ENCODE measurements around the gene ZDHHC11B. TPM values are rescaled to one million over a fixed set of nuclear protein-coding genes. Genes with fewer than 3 reads are reported as not detected.
"Not testable (repeated sequence)": the region's sequence is repeated elsewhere in the genome, so short reads cannot be mapped to it uniquely, and the experiment has no call there.

Gene ZDHHC11B
- total RNA-seq, 1 donor from 2014 or later: 0.64 TPM

GRCh38 chr5:686172-686523 is 98.4 kb downstream of the ZDHHC11B start:
- DNase-seq (ENCODE audit: low spot score in 2 of 2); intact Hi-C loops (cut with DNase I); H3K27ac ChIP-seq: not testable (repeated sequence)

DNA sequence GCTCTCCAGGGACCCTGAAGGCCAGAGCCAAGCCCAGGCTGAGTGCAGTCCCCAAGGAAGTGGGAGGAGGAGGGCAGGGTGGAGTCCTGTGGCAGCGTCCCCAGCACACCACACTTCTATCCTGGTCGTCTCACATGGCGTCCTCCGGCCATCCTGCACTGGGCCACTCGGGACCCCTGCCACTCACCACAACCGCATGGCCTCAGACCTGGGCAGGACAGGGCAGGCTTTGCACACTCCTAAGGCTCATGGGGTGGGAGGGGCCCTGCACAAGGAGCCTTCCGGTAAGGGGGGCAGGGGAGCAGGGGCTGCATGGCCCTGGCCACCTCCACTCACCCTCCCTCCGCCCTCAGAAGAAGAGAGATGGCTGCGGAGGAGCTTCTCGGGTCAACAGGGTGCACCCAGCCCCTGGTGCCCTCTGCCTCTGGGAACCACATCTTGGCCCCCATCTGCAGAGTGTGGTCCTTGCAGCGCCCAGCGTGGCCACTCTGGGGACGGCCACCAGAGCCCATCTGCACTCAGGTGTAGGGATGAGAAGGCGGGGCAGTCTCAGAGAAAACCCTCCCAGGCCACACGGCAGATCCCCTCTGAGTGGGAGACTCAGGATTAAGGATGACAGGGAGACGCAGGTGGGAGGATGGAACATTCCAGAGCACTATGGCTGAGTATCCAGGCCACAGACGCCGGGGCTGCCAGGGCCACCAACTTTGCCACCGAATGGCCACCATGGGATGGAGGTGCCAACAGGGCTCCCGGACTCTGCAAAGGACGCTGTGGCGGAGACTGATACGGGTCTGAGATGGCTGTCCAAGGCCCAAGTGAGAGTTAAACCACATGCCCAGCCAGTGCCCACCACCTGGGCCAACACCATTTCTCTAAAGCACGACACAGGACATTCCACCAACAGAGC is 99.0 kb downstream of the ZDHHC11B start:
- TF ChIP-seq, protein P1, sequence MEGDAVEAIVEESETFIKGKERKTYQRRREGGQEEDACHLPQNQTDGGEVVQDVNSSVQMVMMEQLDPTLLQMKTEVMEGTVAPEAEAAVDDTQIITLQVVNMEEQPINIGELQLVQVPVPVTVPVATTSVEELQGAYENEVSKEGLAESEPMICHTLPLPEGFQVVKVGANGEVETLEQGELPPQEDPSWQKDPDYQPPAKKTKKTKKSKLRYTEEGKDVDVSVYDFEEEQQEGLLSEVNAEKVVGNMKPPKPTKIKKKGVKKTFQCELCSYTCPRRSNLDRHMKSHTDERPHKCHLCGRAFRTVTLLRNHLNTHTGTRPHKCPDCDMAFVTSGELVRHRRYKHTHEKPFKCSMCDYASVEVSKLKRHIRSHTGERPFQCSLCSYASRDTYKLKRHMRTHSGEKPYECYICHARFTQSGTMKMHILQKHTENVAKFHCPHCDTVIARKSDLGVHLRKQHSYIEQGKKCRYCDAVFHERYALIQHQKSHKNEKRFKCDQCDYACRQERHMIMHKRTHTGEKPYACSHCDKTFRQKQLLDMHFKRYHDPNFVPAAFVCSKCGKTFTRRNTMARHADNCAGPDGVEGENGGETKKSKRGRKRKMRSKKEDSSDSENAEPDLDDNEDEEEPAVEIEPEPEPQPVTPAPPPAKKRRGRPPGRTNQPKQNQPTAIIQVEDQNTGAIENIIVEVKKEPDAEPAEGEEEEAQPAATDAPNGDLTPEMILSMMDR (IDR thresholded peaks at IDR 0.05): no peak
- Histone ChIP-seq H3K27ac (no peak overlapping the region), H3K4me1 (no peaks in the 10 kb centered on the region), H3K9me3 (no peaks in the 10 kb centered on the region), H3K27me3 (no peaks in the 10 kb centered on the region), H3K4me3 (no peak overlapping the region), H3K36me3 (no peaks in the 10 kb centered on the region)
- intact Hi-C loops (cut with DNase I): no loop called here
- peak in 1 of 2 donors; percentile 58 for DNase-seq (ENCODE audit: low spot score in 2 of 2)

More at GRCh38 chr5:686172-686523, 98.4 kb downstream of the ZDHHC11B start:
- not testable (repeated sequence) for H3K4me3 ChIP-seq, H3K36me3 ChIP-seq, H3K4me1 ChIP-seq, H3K9me3 ChIP-seq, H3K27me3 ChIP-seq

- H3K27me3 ChIP-seq: no peaks in the 10 kb centered on the region
- TF ChIP-seq, protein P1 (IDR thresholded peaks at IDR 0.05): no peak
- H3K36me3 ChIP-seq: no peaks in the 10 kb centered on the region
- DNase-seq (ENCODE audit: low spot score in 2 of 2): no peak
- intact Hi-C loops (cut with DNase I): no loop called here
- no peaks in the 10 kb centered on the region for H3K4me1 ChIP-seq
- no peak overlapping the region for H3K27ac ChIP-seq
- no peaks in the 10 kb centered on the region for H3K9me3 ChIP-seq
- H3K4me3 ChIP-seq: no peak overlapping the region
Observed at GRCh38 chr5:684751-685216, 99.7 kb downstream of the ZDHHC11B start.

DNA sequence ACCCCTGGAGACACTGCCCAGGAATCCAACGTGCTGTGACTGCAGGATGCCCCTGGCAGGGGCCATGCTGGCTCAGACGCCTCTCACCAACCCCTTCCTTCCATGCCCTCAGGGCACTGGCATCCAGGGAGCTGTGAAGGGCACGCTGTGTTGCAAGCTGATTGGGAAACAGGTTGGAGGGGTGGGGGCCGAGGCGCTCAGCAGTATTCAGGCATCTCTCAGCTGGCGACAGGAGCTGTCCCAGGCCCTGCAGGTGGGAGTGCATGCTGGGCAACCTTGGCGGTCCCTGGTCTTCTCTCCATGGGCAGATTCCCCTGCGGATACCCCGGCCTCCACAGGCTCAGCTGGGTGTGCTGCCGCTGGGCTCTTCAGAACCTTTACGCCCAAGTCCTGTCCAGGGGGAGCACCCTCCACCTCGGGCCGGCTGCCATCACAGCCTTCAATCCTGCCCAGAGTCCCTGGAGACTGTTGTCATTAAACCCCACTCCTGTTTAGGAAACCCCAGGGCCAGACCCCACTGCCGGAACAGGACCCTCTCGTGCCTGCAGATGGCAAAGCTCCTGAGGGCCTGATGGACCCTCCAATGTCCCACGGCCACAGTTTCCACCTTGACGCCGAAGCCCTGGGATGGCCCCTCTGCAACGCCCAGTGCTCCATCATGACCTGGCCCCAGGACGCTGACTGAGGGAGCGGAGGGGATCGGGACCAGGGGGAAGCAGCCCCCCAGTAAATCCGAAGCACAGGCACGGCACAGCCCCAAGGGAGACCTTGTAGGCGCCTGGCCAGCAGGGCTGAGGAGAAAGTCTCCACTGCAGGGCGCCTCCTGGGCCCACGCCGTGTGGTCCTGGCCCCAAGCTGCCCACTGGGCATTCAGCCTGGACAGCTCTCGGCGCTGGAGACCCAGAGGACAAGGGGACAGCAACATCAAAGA is 100.7 kb downstream of the ZDHHC11B start:
- TF ChIP-seq, protein P1 (IDR thresholded peaks at IDR 0.05): no peak
- no peaks in the 10 kb centered on the region for H3K4me1 ChIP-seq
- H3K36me3 ChIP-seq: no peaks in the 10 kb centered on the region
- no peaks in the 10 kb centered on the region for H3K27me3 ChIP-seq
- H3K9me3 ChIP-seq: no peaks in the 10 kb centered on the region
- DNase-seq (ENCODE audit: low spot score in 2 of 2): peak in 1 of 2 donors; percentile 61
- intact Hi-C loops (cut with DNase I): no loop called here
- H3K27ac ChIP-seq: no peak overlapping the region
- no peak overlapping the region for H3K4me3 ChIP-seq

DNA sequence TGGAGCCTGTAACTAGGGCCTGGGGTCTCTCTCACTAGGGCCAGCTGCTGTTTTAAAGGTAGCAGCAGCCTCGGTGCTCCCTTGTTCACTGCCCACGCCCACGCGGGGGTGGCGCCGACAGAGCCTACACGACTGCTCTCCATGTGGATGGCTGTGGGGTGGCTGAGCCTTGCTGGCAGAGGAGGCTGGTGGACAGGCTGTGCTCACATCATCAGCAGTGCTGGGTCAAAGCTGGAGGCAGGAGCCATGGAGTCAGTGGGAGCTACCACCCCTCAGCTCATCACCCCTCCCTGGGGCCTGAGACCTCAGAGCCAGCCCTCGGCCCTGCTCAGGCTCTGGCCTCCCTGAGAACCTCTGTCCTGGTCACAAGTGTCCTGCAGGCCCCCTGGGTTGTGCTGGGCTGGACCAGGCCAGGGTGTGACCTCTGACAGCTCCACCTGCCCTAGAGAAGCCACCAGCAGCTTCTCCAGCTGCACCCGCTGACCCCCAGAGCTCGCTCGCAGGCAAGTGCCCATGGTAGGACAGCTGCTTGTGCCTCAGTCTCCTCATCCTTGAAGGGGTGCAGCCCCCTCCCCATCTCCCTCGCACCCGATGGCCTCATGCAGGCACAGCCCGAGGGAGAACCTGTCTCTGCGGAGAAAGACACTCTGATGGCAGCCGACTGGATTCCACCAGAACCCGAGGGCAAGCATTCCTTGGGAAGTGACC is 101.7 kb downstream of the ZDHHC11B start:
- intact Hi-C loops (cut with DNase I); H3K36me3 ChIP-seq; H3K27ac ChIP-seq; H3K27me3 ChIP-seq; H3K4me1 ChIP-seq; H3K4me3 ChIP-seq; H3K9me3 ChIP-seq: not testable (repeated sequence)
- peak in 1 of 2 donors; percentile 54 for DNase-seq (ENCODE audit: low spot score in 2 of 2)

DNA sequence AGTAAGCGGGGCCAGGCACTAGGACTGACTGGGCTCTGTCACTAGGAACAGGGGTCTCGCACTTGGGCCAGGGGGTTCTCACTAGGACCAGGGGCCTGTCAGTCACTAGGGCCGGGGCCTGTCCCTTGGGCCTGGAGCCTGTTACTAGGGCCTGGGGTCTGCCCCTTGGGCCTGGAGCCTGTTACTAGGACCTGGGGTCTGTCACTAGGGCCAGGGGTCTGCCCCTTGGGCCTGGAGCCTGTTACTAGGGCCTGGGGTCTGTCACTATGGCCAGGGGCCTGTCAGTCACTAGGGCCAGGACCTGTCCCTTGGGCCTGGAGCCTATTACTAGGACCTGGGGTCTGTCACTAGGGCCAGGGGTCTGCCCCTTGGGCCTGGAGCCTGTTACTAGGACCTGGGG is 102.3 kb downstream of the ZDHHC11B start:
- intact Hi-C loops (cut with DNase I); H3K36me3 ChIP-seq; H3K9me3 ChIP-seq; H3K27ac ChIP-seq; H3K4me1 ChIP-seq; H3K4me3 ChIP-seq; H3K27me3 ChIP-seq: not testable (repeated sequence)
- peak in 1 of 2 donors; percentile 18 for DNase-seq (ENCODE audit: low spot score in 2 of 2)

GRCh38 chr5:681317-682191 is 103.0 kb downstream of the ZDHHC11B start:
- H3K4me1 ChIP-seq; H3K4me3 ChIP-seq; H3K27ac ChIP-seq; H3K27me3 ChIP-seq; intact Hi-C loops (cut with DNase I); H3K36me3 ChIP-seq; H3K9me3 ChIP-seq: not testable (repeated sequence)
- peak in 1 of 2 donors; percentile 58 for DNase-seq (ENCODE audit: low spot score in 2 of 2)

- intact Hi-C loops (cut with DNase I); H3K9me3 ChIP-seq; H3K4me1 ChIP-seq; H3K36me3 ChIP-seq; H3K4me3 ChIP-seq; H3K27ac ChIP-seq; H3K27me3 ChIP-seq: not testable (repeated sequence)
- DNase-seq (ENCODE audit: low spot score in 2 of 2): peak in 1 of 2 donors; percentile 57
Observed at GRCh38 chr5:680836-681235, 103.7 kb downstream of the ZDHHC11B start.

DNA sequence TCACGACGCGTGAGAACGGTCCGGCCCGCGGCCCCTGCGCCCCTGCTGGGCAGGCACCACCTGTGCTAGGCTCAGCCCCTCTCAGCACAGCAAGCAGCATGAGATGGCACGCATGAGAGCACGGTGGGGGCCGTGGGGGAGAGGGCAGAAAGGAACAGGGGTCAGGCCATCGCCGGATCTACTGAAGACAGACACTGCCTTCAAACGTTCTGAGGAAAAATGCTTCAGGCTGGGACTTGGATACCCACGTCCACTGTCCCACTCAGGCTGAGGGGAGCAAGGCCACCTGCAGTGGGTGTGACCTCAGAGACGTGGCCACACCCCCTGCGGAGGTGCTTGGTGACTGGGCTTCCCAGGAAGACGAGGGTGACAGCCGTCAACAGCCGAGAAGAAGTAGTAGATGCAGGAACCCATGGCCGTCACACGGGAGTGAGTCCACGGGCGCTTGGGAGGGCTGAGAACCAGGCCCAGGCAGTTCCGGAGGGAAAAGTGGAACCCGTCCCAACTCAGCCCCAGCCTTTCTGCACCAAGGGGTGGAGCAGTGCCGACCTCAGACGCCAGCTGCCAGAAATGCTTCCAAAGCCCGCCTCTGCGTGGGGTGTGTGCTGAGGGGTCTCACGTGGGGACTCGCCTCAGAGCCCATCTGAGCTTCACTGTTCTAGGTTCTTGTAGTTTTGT is 104.3 kb downstream of the ZDHHC11B start:
- DNase-seq (ENCODE audit: low spot score in 2 of 2): peak in 1 of 2 donors; percentile 54
- intact Hi-C loops (cut with DNase I); H3K9me3 ChIP-seq; H3K4me1 ChIP-seq; H3K4me3 ChIP-seq; H3K36me3 ChIP-seq; H3K27ac ChIP-seq; H3K27me3 ChIP-seq: not testable (repeated sequence)

Data from ascending aorta (tissue), 2 donors.